CD14-positive monocyte (primary cell): ENCODE results near the gene SRMS. TPM values are rescaled to one million over a fixed set of nuclear protein-coding genes. Genes with fewer than 3 reads are reported as not detected.

ENCODE experiments used
- DNase-seq, 3 donors: peaks; one replicate each; pipeline ENCODE4 v3.0.0-alpha.2; 2011 to 2022
- H2AFZ ChIP-seq: 2 replicates; pipeline ENCODE4 v1.6.0; 2012; ENCODE audit warnings: mild to moderate bottlenecking, low read depth, low read length, inconsistent platforms; ENCODE audit not compliant: insufficient read depth, poor library complexity, severe bottlenecking
- H3K27ac ChIP-seq, 2 donors: 1 replicate in 1 of 2; 2 replicates in 1 of 2; pipeline ENCODE4 v1.5.1; 2012 to 2013; ENCODE audit warnings: low read length in 2 of 2, control low read depth in 1 of 2, inconsistent platforms in 1 of 2, low read depth in 1 of 2, mild to moderate bottlenecking in 1 of 2
- H3K27me3 ChIP-seq, 2 donors: one replicate each; pipeline versions ENCODE4 v1.6.0 to v1.6.1; 2011 to 2013; ENCODE audit warnings: low read length in 2 of 2; ENCODE audit not compliant: control insufficient read depth in 2 of 2, insufficient read depth in 2 of 2
- H3K36me3 ChIP-seq, 2 donors: replicated peaks in 1 of 2; 1 replicate in 1 of 2; 2 replicates in 1 of 2; pipeline versions ENCODE4 v1.5.1 to v1.6.1; 2012 to 2013; ENCODE audit warnings: low read length in 2 of 2, control low read depth in 1 of 2, inconsistent platforms in 1 of 2, mild to moderate bottlenecking in 1 of 2; ENCODE audit not compliant: insufficient read depth in 2 of 2, control insufficient read depth in 1 of 2
- H3K4me1 ChIP-seq, 2 donors: 1 replicate in 1 of 2; 2 replicates in 1 of 2; pipeline versions ENCODE4 v1.5.1 to v1.6.1; 2012 to 2013; ENCODE audit warnings: low read length in 2 of 2, control low read depth in 1 of 2, inconsistent platforms in 1 of 2, mild to moderate bottlenecking in 1 of 2, moderate library complexity in 1 of 2; ENCODE audit not compliant: insufficient read depth in 2 of 2, control insufficient read depth in 1 of 2
- H3K4me2 ChIP-seq: replicated peaks from 2 replicates; pipeline ENCODE3; 2012; ENCODE audit warnings: low read length, moderate library complexity, mild to moderate bottlenecking; ENCODE audit not compliant: poor library complexity, severe bottlenecking; ENCODE audit errors: extremely low read depth
- H3K4me3 ChIP-seq, 3 experiments: fragments of 200-600 bp in 1 of 3; sonication (generic) in 1 of 3; replicated peaks in 1 of 3; 1 replicate in 2 of 3; 2 replicates in 1 of 3; pipeline ENCODE4 v1.5.1; 2011 to 2013; ENCODE audit warnings: low read length in 3 of 3, mild to moderate bottlenecking in 3 of 3, control low read depth in 2 of 3, low read depth in 2 of 3, inconsistent platforms in 1 of 3, moderate library complexity in 1 of 3
- H3K79me2 ChIP-seq: 2 replicates; pipeline ENCODE4 v1.6.0; 2012; ENCODE audit warnings: mild to moderate bottlenecking, control low read depth, inconsistent platforms, low read length, moderate library complexity; ENCODE audit not compliant: insufficient read depth
- H3K9ac ChIP-seq: 2 replicates; pipeline ENCODE4 v1.6.0; 2017; ENCODE audit warnings: low read length, mild to moderate bottlenecking; ENCODE audit not compliant: insufficient read depth, poor library complexity, severe bottlenecking
- H3K9me3 ChIP-seq, 2 donors: replicated peaks in 1 of 2; 1 replicate in 1 of 2; 2 replicates in 1 of 2; pipeline versions ENCODE4 v1.5.1 to v1.6.1; 2012 to 2013; ENCODE audit warnings: low read length in 2 of 2, control low read depth in 1 of 2; ENCODE audit not compliant: control insufficient read depth in 1 of 2, insufficient read depth in 1 of 2
- H4K20me1 ChIP-seq: 2 replicates; pipeline ENCODE4 v1.6.0; 2012; ENCODE audit warnings: mild to moderate bottlenecking, low read length, control low read depth, moderate library complexity; ENCODE audit not compliant: insufficient read depth
- H3K27ac Mint-ChIP-seq, 7 donors: one replicate each; pipeline ENCODE4 v1.8.0; 2020; ENCODE audit warnings: mild to moderate bottlenecking in 7 of 7, mixed read lengths in 7 of 7, moderate library complexity in 6 of 7, inconsistent platforms in 2 of 7
- H3K27me3 Mint-ChIP-seq, 3 donors: one replicate each; pipeline ENCODE4 v1.8.0; 2021 to 2022; ENCODE audit warnings: low read depth in 3 of 3, mild to moderate bottlenecking in 3 of 3, mixed read lengths in 3 of 3, moderate library complexity in 3 of 3, inconsistent platforms in 1 of 3
- H3K36me3 Mint-ChIP-seq, 2 donors: one replicate each; pipeline ENCODE4 v1.8.0; 2020; ENCODE audit warnings: mixed read lengths in 2 of 2, inconsistent platforms in 1 of 2, mild to moderate bottlenecking in 1 of 2
- H3K4me1 Mint-ChIP-seq: one replicate; pipeline ENCODE4 v1.8.0; 2020; ENCODE audit warnings: mild to moderate bottlenecking, mixed read lengths
- H3K4me3 Mint-ChIP-seq, 2 donors: one replicate each; pipeline ENCODE4 v1.8.0; 2020; ENCODE audit warnings: mild to moderate bottlenecking in 2 of 2, mixed read lengths in 2 of 2, moderate library complexity in 1 of 2
- H3K9me3 Mint-ChIP-seq, 7 donors: one replicate each; pipeline ENCODE4 v1.8.0; 2020 to 2022; ENCODE audit warnings: mixed read lengths in 7 of 7, mild to moderate bottlenecking in 6 of 7, moderate library complexity in 6 of 7, inconsistent platforms in 2 of 7
- CTCF ChIP-seq: fragments of 200-600 bp; IDR thresholded peaks from one replicate; pipeline ENCODE4 v1.8.0; 2022; ENCODE audit warnings: antibody characterized with exemption, mild to moderate bottlenecking
- WGBS: methylation state at CpG from one replicate; pipeline ENCODE4 v1.1.5; 2013; ENCODE audit warnings: missing lambda C conversion rate; ENCODE audit not compliant: insufficient coverage; 5-methylcytosine and 5-hydroxymethylcytosine counted together
- intact Hi-C, 2 donors: fragments of 100-400 bp; cut with micrococcal nuclease; formaldehyde crosslinking; loops; one replicate each; pipeline versions ENCODE4 v1.15.0 to v1.15.1; 2023
- polyA plus RNA-seq, 3 donors: library from polyadenylated mRNA; depleted of rRNA in 1 of 3; unstranded in 2 of 3; stranded (reverse) in 1 of 3; fragments of 300-500 nt in 2 of 3; fragments of >200 nt in 1 of 3; fragmentation: Illumina TruSeq in 2 of 3; gene quantifications; 1 replicate in 2 of 3; 2 replicates in 1 of 3; pipeline ENCODE4 v1.2.3, GENCODE V29; 2012 to 2021

Gene SRMS
- polyA plus RNA-seq, 3 donors: not detected

- Mint-ChIP-seq H3K4me1 (peaks cover 5% of the 10 kb centered on the region), H3K36me3 (no peaks in the 10 kb centered on the region), H3K9me3 (peaks cover 0 to 4% (median 3%) of the 10 kb centered on the region in 7 donors), H3K27me3 (peaks cover 30 to 60% (median 38%) of the 10 kb centered on the region in 3 donors), H3K4me3 (no peak overlapping the region), H3K27ac (no peak overlapping the region)
- H3K27me3 ChIP-seq: peaks cover 9 to 35% of the 10 kb centered on the region in 2 donors
- WGBS: 92% methylated on average over 48 of the region's 51 CpGs
- H3K9ac ChIP-seq: no peak overlapping the region
- H3K4me2 ChIP-seq: no peak overlapping the region
- H3K79me2 ChIP-seq: no peaks in the 10 kb centered on the region
- TF ChIP-seq CTCF: no peak
- no peak overlapping the region for H3K27ac ChIP-seq
- DNase-seq: no peak
- peaks cover 8 to 20% of the 10 kb centered on the region in 2 donors for H3K4me1 ChIP-seq
- H4K20me1 ChIP-seq: no peaks in the 10 kb centered on the region
- intact Hi-C loops: no loop called here
- no peak overlapping the region for H3K4me3 ChIP-seq
- peaks cover 0 to 3% of the 10 kb centered on the region in 2 donors for H3K9me3 ChIP-seq
- no peaks in the 10 kb centered on the region for H3K36me3 ChIP-seq
- no peak overlapping the region for H2AFZ ChIP-seq
Observed at GRCh38 chr20:63494420-63495166, 53.0 kb downstream of the SRMS start.

GRCh38 chr20:63494084-63494419 is 53.5 kb downstream of the SRMS start:
- 98% methylated on average over 7 of the region's 7 CpGs for WGBS
- H3K36me3 Mint-ChIP-seq: no peaks in the 10 kb centered on the region

More at GRCh38 chr20:63494084-63494419, 53.5 kb downstream of the SRMS start:
- peaks cover 5% of the 10 kb centered on the region for H3K4me1 Mint-ChIP-seq
- peaks cover 4 to 15% of the 10 kb centered on the region in 2 donors for H3K4me1 ChIP-seq
- H4K20me1 ChIP-seq: no peaks in the 10 kb centered on the region
- H2AFZ ChIP-seq: no peak overlapping the region
- H3K27ac Mint-ChIP-seq: no peak overlapping the region
- DNase-seq: no peak
- H3K9ac ChIP-seq: no peak overlapping the region
- H3K27me3 Mint-ChIP-seq: peaks cover 33 to 61% (median 38%) of the 10 kb centered on the region in 3 donors
- no peaks in the 10 kb centered on the region for H3K36me3 ChIP-seq
- no peak overlapping the region for H3K4me3 ChIP-seq
- H3K79me2 ChIP-seq: no peaks in the 10 kb centered on the region
- H3K9me3 Mint-ChIP-seq: peaks cover 0 to 4% (median 3%) of the 10 kb centered on the region in 7 donors
- H3K27me3 ChIP-seq: peaks cover 9 to 35% of the 10 kb centered on the region in 2 donors
- no peak for TF ChIP-seq CTCF
- H3K4me2 ChIP-seq: no peak overlapping the region
- intact Hi-C loops: no loop called here
- H3K9me3 ChIP-seq: no peaks in the 10 kb centered on the region
- no peak overlapping the region for H3K4me3 Mint-ChIP-seq
- H3K27ac ChIP-seq: no peak overlapping the region
